A172 (cell line): ENCODE measurements around the gene FN1. TPM values are rescaled to one million over a fixed set of nuclear protein-coding genes. Genes with fewer than 3 reads are reported as not detected.

Experiments used
- DNase-seq: peaks from one replicate; pipeline ENCODE4 v3.0.0-alpha.2; 2015; ENCODE audit warnings: low spot score
- total RNA-seq: library from RNA; depleted of rRNA; stranded (reverse); fragments of >200 nt; shearing (Covaris generic); gene quantifications from 2 replicates; pipeline ENCODE4 v1.2.3, GENCODE V29; 2014

FN1 gene
- total RNA-seq, 1 experiment from 2014 or later: 15.5 TPM

DNA sequence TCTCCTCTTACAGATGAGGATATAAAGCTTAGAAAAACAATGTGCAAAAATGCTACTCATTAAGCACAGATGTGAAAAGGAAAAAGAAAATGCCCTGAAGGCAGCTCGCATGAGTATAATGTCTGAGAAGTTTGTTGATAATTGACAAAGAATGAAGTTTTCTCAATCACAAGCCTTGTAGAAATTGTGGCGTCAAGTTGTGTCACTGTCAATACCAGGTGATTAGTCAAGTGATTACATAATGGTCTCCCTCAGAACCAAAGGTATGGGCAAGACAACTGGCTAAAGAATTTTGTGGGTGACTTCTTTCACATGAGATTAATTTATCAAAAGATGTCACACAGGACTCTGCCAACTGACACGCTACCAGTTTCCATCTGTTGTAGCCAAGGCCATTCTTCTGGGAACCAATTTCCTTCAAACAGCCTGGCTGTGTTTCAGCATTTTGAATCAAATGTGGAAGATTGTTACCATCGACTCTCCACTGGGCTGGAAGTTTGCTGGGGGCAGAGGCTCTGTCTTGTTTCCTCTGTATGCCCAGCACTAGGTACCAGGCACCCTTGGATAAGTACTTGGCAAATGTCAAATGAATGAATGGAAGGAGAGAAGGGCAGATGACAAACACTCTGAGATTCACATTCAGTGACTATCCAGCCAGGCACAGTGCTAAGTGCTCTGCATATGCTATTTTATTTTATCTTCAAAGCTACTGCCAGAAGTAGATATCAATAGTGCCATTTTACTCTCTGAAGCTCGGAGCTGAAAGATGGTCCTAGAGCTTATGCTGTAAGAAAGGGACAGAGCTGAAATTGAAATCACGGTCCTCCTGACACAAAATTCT lies 5.9 kb upstream of the FN1 start:
- no peak for DNase-seq

DNA sequence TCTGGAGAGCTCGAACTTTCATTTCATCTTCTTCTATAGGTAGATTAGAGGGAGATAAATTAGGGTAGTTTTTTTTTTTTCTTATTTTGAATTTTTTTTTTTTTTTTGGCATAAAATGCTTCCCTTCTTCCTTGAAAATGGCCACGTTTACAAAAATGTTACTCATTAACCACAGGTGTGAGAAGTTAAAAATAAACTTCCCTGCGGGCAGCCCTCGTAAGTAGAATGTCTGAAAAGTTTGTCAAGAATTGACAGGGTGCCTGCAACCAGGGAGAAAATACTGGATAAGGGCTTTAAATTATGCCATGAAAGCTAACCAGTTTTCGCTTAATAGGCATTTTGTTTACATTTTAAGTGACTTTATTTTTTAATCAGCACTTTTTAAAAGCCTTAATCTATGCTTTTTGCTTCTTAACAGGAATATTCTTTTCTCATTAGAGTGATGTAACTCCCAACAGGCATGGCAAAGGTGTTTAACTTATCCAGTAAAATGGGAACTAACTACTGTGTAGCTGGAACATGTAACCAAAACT lies 4.2 kb upstream of the FN1 start:
- DNase-seq: no peak

- DNase-seq: no peak
These were observed 3.5 kb upstream of the FN1 start for GRCh38 chr2:215439404-215439803.

DNA sequence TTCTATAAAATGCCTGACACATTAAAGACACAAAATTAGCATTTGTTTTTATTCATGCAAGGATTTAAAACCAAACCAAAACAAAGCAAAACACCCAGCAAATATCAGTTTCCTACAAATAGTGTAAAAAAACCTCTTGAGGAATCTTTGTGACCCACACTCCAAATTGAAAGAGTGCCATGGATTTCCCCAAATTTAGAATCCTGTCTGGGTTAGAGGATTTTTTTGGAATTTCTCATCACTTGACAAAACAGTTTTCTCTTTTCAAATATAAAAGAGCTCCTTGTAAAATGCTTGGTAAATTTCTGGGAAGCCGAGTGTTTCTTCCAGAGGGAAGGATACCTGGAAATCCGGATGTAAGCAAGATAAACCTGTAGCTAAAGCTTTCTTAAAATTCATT lies 1.7 kb upstream of the FN1 start:
- DNase-seq: no peak

GRCh38 chr2:215436705-215437565 lies 1.1 kb upstream of the FN1 start:
- DNase-seq: no peak

DNA sequence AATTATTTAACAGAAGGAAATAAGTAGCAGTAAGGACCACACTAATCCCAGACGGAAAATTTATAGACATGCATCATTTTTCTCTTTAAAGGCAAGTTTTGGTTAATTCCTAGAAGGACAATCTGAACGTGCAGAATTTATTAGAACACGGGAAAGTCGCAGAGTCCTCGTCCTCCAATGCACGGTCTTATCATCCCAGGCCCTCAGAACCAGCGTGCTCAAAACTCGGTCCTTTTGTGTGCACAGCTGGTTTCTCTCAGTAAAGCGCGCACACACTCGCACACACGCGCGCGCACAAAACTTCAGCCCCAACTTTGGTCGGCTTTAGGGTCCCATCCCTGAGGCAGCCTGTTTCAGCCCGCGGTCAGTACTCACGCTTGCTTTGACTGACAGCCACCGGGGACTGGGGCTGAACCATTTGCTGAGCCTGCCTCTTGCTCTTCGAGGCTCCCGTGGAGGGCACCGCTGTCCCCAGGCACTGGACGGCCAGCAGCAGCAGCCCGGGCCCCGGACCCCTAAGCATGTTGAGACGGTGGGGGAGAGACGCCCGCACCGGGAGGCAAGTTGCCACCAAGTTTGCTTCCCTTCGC lies 493 bp downstream of the FN1 start:
- no peak for DNase-seq

- no peak for DNase-seq
These were observed 1.2 kb downstream of the FN1 start for GRCh38 chr2:215434447-215435279.

- DNase-seq: no peak
These were observed 2.9 kb downstream of the FN1 start for GRCh38 chr2:215432759-215433594.

DNA sequence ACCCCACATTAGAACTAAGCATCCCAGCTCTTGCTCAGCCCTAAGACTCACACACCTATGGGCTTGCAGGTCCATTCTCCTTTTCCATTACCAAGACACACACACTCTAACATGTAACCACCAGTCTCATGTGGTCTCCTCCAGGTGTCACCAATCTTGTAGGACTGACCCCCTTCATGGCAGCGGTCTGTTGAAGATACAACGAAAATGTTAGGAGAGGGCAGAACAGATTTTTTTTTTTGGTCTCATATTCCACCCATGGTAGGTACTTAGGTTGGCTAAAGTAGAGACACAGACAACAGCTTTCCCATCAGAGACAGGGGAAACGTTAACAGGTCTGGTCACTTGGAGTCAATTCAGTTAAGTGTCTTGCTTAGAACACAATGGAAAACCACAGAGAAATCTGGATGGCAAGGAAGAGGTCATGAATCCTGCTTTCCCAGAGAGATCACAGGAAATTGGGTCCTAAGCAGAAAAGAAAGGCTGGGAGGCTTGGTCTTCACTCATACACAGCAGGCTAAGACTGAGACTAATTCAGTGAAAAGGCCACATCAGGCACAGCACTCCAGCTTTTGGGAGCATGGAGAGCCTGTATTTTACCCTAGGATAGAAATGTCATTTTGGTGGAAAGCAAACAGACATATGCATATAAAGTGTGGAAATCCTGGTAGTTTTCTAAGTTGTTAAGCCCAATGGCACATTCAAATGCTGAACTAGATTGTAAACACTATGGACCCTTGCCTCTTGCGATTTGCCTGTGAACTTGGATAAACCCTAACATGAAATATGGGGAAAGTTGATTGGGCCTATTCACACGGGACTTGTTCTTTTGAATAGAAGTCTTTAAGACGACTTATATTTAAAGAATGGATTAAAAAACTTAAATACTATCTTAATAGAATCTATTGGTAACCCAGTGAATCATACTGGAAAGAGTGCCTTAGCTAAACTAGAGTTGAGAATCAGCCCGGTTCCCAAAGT lies 3.8 kb downstream of the FN1 start:
- no peak for DNase-seq

GRCh38 chr2:215431290-215431689 lies 4.6 kb downstream of the FN1 start:
- DNase-seq: no peak

DNA sequence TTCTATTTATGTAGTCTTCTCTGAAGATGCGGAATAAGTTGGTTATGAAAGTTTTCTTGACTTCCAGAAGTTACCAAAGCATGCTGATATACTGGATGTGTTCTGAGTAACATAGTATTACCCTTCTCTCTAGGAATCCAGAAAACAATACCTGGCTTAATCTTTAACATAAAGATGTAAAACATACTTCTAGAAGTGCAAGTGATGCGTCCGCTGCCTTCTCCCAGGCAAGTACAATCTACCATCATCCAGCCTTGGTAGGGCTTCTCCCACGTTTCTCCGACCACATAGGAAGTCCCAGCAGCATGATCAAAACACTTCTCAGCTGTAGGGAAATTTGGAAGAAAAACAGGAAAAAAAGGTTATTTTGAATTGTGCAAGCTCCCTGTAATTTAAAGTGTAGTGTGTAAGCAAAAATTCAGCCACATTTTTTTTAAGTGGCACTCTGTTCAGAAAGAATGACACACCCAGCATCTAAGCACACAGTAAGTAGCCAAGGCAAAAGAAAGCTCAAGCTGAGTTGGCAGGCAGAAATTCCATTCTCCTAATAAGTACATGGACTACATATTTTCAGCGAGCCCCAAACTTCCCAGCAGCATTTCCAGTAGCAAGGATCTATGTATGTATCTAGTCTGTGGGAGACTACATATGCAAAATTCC lies 5.2 kb downstream of the FN1 start:
- peak; percentile 49 for DNase-seq

- DNase-seq: no peak
These were observed 6.4 kb downstream of the FN1 start for GRCh38 chr2:215429424-215429823.

DNA sequence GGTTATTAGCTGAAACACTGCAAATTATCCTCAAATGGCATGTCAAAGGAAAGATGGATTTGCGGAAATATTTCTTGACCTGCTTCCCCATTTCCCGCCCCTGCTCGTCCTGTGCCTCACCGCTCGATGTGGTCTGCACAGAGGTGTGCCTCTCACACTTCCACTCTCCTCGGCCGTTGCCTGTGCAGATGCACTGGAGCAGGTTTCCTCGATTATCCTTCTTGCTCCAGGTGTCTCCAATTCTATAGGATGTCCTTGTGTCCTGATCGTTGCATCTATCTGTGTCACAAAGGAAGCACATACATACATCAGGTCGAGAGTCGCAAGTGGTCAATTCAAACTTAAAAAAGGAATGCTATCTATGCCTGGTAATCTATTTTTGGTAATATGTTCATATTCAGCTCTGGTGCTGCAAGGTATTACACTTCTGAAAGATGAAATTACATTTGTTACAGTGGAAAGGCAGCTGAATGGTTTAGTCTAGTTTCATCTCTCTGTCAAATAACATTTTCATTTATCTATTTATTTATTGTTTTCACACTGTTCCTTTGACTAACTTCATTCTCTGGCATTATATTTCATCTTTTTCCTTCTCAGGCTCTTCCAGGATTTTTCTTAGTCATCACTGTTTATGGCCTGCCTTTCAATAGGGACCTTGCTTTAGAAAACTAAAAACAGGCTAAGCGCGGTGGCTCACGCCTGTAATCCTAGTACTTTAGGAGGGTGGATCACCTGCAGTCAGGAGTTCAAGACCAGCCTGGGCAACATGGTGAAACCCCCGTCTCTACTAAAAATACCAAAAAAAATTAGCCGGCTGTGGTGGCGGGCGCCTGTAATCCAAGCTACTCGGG lies 7.6 kb downstream of the FN1 start:
- DNase-seq: no peak

- no peak for DNase-seq
These were observed 8.3 kb downstream of the FN1 start for GRCh38 chr2:215427585-215427984.

GRCh38 chr2:215425021-215425782 lies 10.7 kb downstream of the FN1 start:
- no peak for DNase-seq

DNA sequence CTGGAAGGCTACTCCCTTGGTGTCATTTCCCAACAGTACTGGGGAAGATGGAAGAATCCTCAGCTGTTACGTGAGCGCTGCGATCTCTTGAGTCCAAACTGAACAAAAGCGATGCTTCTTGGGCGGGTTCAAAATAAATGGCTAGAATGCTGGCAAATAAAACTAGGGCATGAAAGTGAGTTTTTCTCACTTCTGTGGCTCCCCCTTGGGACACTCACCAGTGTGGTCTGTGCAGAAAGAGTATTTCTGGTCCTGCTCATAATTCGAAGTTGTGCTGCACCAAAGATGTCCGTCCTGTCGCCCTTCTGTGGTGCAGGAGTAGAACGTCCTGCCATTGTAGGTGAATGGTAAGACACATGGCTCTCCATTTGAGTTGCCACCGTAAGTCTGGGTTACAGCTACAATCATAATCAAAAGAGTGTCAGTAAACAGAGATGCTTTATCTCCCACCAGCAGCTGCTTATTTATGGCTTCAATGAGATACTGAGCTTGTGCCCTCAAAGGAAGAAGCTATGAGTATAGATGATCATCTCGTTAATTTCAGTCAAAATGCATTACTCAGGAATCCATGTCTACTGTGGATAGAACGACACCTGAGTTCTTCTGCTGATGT lies 11.8 kb downstream of the FN1 start:
- DNase-seq: no peak

GRCh38 chr2:215423234-215423633 lies 12.6 kb downstream of the FN1 start:
- DNase-seq: no peak
